ENCODE results near the gene ATXN3L.
"Not testable (repeated sequence)": the region's sequence is repeated elsewhere in the genome, so short reads cannot be mapped to it uniquely, and the experiment has no call there.

The ATXN3L gene

GRCh38 chrX:13309631-13310030 lies 10.2 kb downstream of the ATXN3L start:
- no peak for TF ChIP-seq CTCF (IDR thresholded peaks at IDR 0.05; ENCODE audit: low read depth, low read length)
- no peak for DNase-seq (ENCODE audit: extremely low read depth, low read depth)

GRCh38 chrX:13307041-13307440 lies 12.8 kb downstream of the ATXN3L start:
- TF ChIP-seq CTCF (IDR thresholded peaks at IDR 0.05; ENCODE audit: low read depth, low read length), result no peak
- no peak for DNase-seq (ENCODE audit: extremely low read depth, low read depth)

- no peak for DNase-seq (ENCODE audit: extremely low read depth, low read depth)
- TF ChIP-seq CTCF (IDR thresholded peaks at IDR 0.05; ENCODE audit: low read depth, low read length), result no peak
These were observed 14.7 kb downstream of the ATXN3L start for GRCh38 chrX:13305108-13305507.

GRCh38 chrX:13304052-13304451 lies 15.8 kb downstream of the ATXN3L start:
- TF ChIP-seq CTCF (IDR thresholded peaks at IDR 0.05; ENCODE audit: low read depth, low read length), result no peak
- no peak for DNase-seq (ENCODE audit: extremely low read depth, low read depth)

GRCh38 chrX:13303248-13303647 lies 16.6 kb downstream of the ATXN3L start:
- DNase-seq (ENCODE audit: extremely low read depth, low read depth), result not testable (repeated sequence)

GRCh38 chrX:13298836-13299235 lies 21.0 kb downstream of the ATXN3L start:
- TF ChIP-seq CTCF (IDR thresholded peaks at IDR 0.05; ENCODE audit: low read depth, low read length), result no peak
- DNase-seq (ENCODE audit: extremely low read depth, low read depth), result no peak

- TF ChIP-seq CTCF (IDR thresholded peaks at IDR 0.05; ENCODE audit: low read depth, low read length), result no peak
- no peak for DNase-seq (ENCODE audit: extremely low read depth, low read depth)
These were observed 24.0 kb downstream of the ATXN3L start for GRCh38 chrX:13295841-13296240.

GRCh38 chrX:13293700-13294099 lies 26.2 kb downstream of the ATXN3L start:
- TF ChIP-seq CTCF (IDR thresholded peaks at IDR 0.05; ENCODE audit: low read depth, low read length), result no peak
- DNase-seq (ENCODE audit: extremely low read depth, low read depth), result no peak
